HepG2 (cell line): ENCODE results near the gene NKAIN4. TPM values are rescaled to one million over a fixed set of nuclear protein-coding genes. Genes with fewer than 3 reads are reported as not detected.

Source experiments
- ATAC-seq: fragments of 200-7000 bp; cut with Tn5 transposase; 3 replicates; pipeline ENCODE4 v1.9.1; 2020; ENCODE audit warnings: mild to moderate bottlenecking, moderate library complexity
- BruUV-seq: library from RNA; stranded (reverse); fragments of 400-500 nt; replicated peaks from 2 replicates; lab custom pipeline; 2021; lab: Mats Ljungman, UMichigan
- CTCF ChIA-PET: fragments of 300-600 bp; formaldehyde crosslinking; extraction: SDS; loops from one replicate; lab custom pipeline; 2021; ENCODE audit warnings: low total read pairs, inconsistent platforms, low intra/inter-chr PET ratio; lab: Yijun Ruan, JAX
- POLR2A ChIA-PET: fragments of 350-600 bp; sonication (Branson Sonifier 250); formaldehyde crosslinking; loops from one replicate; lab custom pipeline; 2020; ENCODE audit warnings: antibody characterized with exemption, inconsistent platforms; lab: Yijun Ruan, JAX
- DNase-seq: peaks from one replicate; pipeline ENCODE4 v3.0.0-alpha.2; 2015; ENCODE audit warnings: low spot score
- FAIRE-seq: peaks from 3 replicates; lab custom pipeline; 2011; peaks lifted over from hg19 to GRCh38; lab: Jason Lieb, UNC
- H2AFZ ChIP-seq: one replicate; pipeline ENCODE4 v1.6.1; 2011; ENCODE audit warnings: low read length, inconsistent platforms
- H3K27ac ChIP-seq: fragments of 300-600 bp; 3 replicates; pipeline ENCODE4 v1.8.0; 2011; ENCODE audit warnings: mixed run types, mild to moderate bottlenecking, mixed read lengths, low read length, inconsistent platforms; ENCODE audit not compliant: insufficient read depth; ENCODE audit errors: extremely low read length
- H3K27me3 ChIP-seq, 2 experiments: fragments of 200-600 bp in 1 of 2; 2 replicates in 1 of 2; 3 replicates in 1 of 2; pipeline versions ENCODE4 v1.6.0 to v1.8.0; 2011; ENCODE audit warnings: low read length in 2 of 2, mild to moderate bottlenecking in 2 of 2, moderate library complexity in 2 of 2, inconsistent platforms in 1 of 2; ENCODE audit not compliant: insufficient read depth in 2 of 2, control insufficient read depth in 1 of 2
- H3K36me3 ChIP-seq, 2 experiments: fragments of 200-600 bp in 1 of 2; replicated peaks in 1 of 2; 2 replicates in 1 of 2; 3 replicates in 1 of 2; pipeline versions ENCODE4 v1.5.1 to v1.8.0; 2011; ENCODE audit warnings: low read length in 2 of 2, inconsistent platforms in 1 of 2; ENCODE audit not compliant: insufficient read depth in 2 of 2, control insufficient read depth in 1 of 2
- H3K4me1 ChIP-seq: 2 replicates; pipeline ENCODE4 v1.5.1; 2012; ENCODE audit warnings: low read length, inconsistent platforms; ENCODE audit not compliant: insufficient read depth
- H3K4me2 ChIP-seq: 2 replicates; pipeline ENCODE4 v1.6.0; 2011; ENCODE audit warnings: low read depth, low read length, inconsistent platforms
- H3K4me3 ChIP-seq, 3 experiments: fragments of 200-600 bp in 1 of 3; sonication (generic), shearing (Covaris generic) in 1 of 3; replicated peaks in 1 of 3; 2 replicates each; pipeline ENCODE4 v1.5.1; 2011 to 2016; ENCODE audit warnings: low read length in 3 of 3, inconsistent platforms in 2 of 3, low read depth in 2 of 3, mild to moderate bottlenecking in 2 of 3, control low read depth in 1 of 3, mixed read lengths in 1 of 3; ENCODE audit not compliant: insufficient read depth in 1 of 3
- H3K79me2 ChIP-seq: one replicate; pipeline ENCODE4 v1.6.1; 2011; ENCODE audit warnings: low read length, inconsistent platforms; ENCODE audit not compliant: insufficient read depth
- H3K9ac ChIP-seq: 2 replicates; pipeline ENCODE4 v1.6.0; 2011; ENCODE audit warnings: mild to moderate bottlenecking, low read depth, low read length, inconsistent platforms; ENCODE audit not compliant: insufficient read depth
- H3K9me3 ChIP-seq: 2 replicates; pipeline ENCODE4 v1.5.1; 2012; ENCODE audit warnings: mild to moderate bottlenecking, low read length
- H4K20me1 ChIP-seq: 2 replicates; pipeline ENCODE4 v1.6.0; 2011; ENCODE audit warnings: inconsistent platforms, mild to moderate bottlenecking, low read length, moderate library complexity; ENCODE audit not compliant: insufficient read depth
- CREB1 ChIP-seq, 2 experiments: fragments of 450-650 bp in 1 of 2; IDR thresholded peaks; 2 replicates each; pipeline ENCODE4 v1.6.1; 2016 to 2017; ENCODE audit warnings: control low read depth in 1 of 2, mild to moderate bottlenecking in 1 of 2, missing compliant biosample characterization in 1 of 2, missing genetic modification characterization in 1 of 2
- HNF4G ChIP-seq, 2 experiments: sonication (generic) in 1 of 2; formaldehyde crosslinking in 1 of 2; IDR thresholded peaks; 2 replicates each; pipeline versions ENCODE4 v1.4.0 to v1.6.1; 2011 to 2020; ENCODE audit warnings: borderline replicate concordance in 2 of 2, low read depth in 2 of 2, mild to moderate bottlenecking in 2 of 2, low read length in 1 of 2, missing genetic modification reagents in 1 of 2, moderate library complexity in 1 of 2
- HOXA7 ChIP-seq: sonication (generic); formaldehyde crosslinking; IDR thresholded peaks from 2 replicates; pipeline ENCODE4 v1.8.1; 2022; ENCODE audit warnings: mild to moderate bottlenecking, missing genetic modification reagents, moderate library complexity
- KLF16 ChIP-seq, 2 experiments: sonication (generic) in 1 of 2; formaldehyde crosslinking in 1 of 2; IDR thresholded peaks; 2 replicates each; pipeline versions ENCODE4 v1.6.1 to v1.8.0; 2016 to 2023; ENCODE audit warnings: missing genetic modification reagents in 2 of 2, missing compliant biosample characterization in 1 of 2
- MAFF ChIP-seq: IDR thresholded peaks from 2 replicates; pipeline ENCODE4 v1.6.1; 2011; ENCODE audit warnings: low read depth, low read length, improper control_type of control experiment
- MAFK ChIP-seq, 2 experiments: IDR thresholded peaks in 1 of 2; conservative IDR thresholded peaks in 1 of 2; 2 replicates each; pipeline ENCODE4 v1.6.1; 2011; ENCODE audit warnings: improper control_type of control experiment in 2 of 2, low read length in 2 of 2
- PHF20 ChIP-seq: sonication (generic); formaldehyde crosslinking; IDR thresholded peaks from 2 replicates; pipeline ENCODE4 v1.5.0; 2020; ENCODE audit warnings: mild to moderate bottlenecking, missing genetic modification reagents
- SKI ChIP-seq: fragments of 450-650 bp; IDR thresholded peaks from one replicate; pipeline ENCODE4 v1.6.1; 2018; ENCODE audit warnings: mild to moderate bottlenecking; ENCODE audit not compliant: partially characterized antibody
- ZNF235 ChIP-seq: sonication (generic); formaldehyde crosslinking; IDR thresholded peaks from 2 replicates; pipeline ENCODE4 v1.8.1; 2023; ENCODE audit warnings: mild to moderate bottlenecking, missing genetic modification reagents, borderline replicate concordance
- ZNF354B ChIP-seq: sonication (generic); formaldehyde crosslinking; IDR thresholded peaks from 2 replicates; pipeline ENCODE4 v1.8.0; 2022; ENCODE audit warnings: mild to moderate bottlenecking, missing genetic modification reagents
- ZNF432 ChIP-seq: sonication (generic); formaldehyde crosslinking; IDR thresholded peaks from 2 replicates; pipeline ENCODE4 v1.5.0; 2020; ENCODE audit warnings: missing genetic modification reagents, mild to moderate bottlenecking, borderline replicate concordance
- ZNF788 ChIP-seq: sonication (generic); formaldehyde crosslinking; IDR thresholded peaks from 2 replicates; pipeline ENCODE4 v1.5.0; 2020; ENCODE audit warnings: mild to moderate bottlenecking, missing genetic modification reagents, borderline replicate concordance
- ZNF891 ChIP-seq: sonication (generic); formaldehyde crosslinking; IDR thresholded peaks from 2 replicates; pipeline ENCODE4 v1.5.0; 2020; ENCODE audit warnings: mild to moderate bottlenecking, missing genetic modification reagents
- WGBS: methylation state at CpG from one replicate; pipeline ENCODE4 v1.1.6; 2017; ENCODE audit warnings: low lambda C conversion rate; 5-methylcytosine and 5-hydroxymethylcytosine counted together
- in situ Hi-C: cut with HindIII; loops from 2 replicates; pipeline ENCODE4 v1.10.0; 2017; ENCODE audit warnings: low pct_unique_long_range_greater_than_20kb; ENCODE audit not compliant: extremely low pct_ligation_motif_present
- intact Hi-C: fragments of 100-400 bp; cut with micrococcal nuclease; formaldehyde crosslinking; loops from one replicate; pipeline ENCODE4 v1.10.0; 2022; ENCODE audit not compliant: unreplicated experiment
- polyA plus RNA-seq, 8 experiments: library from polyadenylated mRNA; depleted of rRNA in 3 of 8; stranded (reverse) in 7 of 8; unstranded in 1 of 8; fragments of >200 nt; fragmentation: Illumina TruSeq in 4 of 8; extraction: Trizol in 4 of 8; gene quantifications; 2 replicates each; pipeline versions ENCODE4 v1.2.1 to v1.2.3, GENCODE V29; 2011 to 2016; ENCODE audit warnings: low read depth in 4 of 8, missing spikeins in 1 of 8, mixed read lengths in 1 of 8; ENCODE audit not compliant: insufficient read depth in 1 of 8
- total RNA-seq, 5 experiments: library from RNA; depleted of rRNA; stranded (reverse); fragments of >200 nt; fragmentation: Illumina TruSeq; extraction: Trizol; gene quantifications; 2 replicates each; pipeline ENCODE4 v1.2.3, GENCODE V29; 2016; ENCODE audit warnings: low read depth in 1 of 5

NKAIN4 gene
- total and polyA plus RNA-seq, 2 of the 13 experiments (the other 11 are each of a cell fraction or from before 2014, with no cell fraction given), result not detected

- Histone ChIP-seq H3K4me1 (peaks cover 2% of the 10 kb centered on the region), H3K36me3 (no peaks in the 10 kb centered on the region), H3K79me2 (no peaks in the 10 kb centered on the region), H3K9me3 (no peaks in the 10 kb centered on the region), H4K20me1 (no peaks in the 10 kb centered on the region; the same call in 1 of the 2 replicates), H3K9ac (no peak overlapping the region), H2AFZ (no peak overlapping the region), H3K27ac (no peak overlapping the region), H3K4me2 (no peak overlapping the region), H3K27me3 (peaks cover 25 to 80% of the 10 kb centered on the region in 2 experiments), H3K4me3 (no peak overlapping the region)
- intact Hi-C loops, result loop anchor here (10.0 kb wide), 1 partner anchor 195 kb away; no protein-coding TSS in a partner anchor
- BruUV-seq, result no TSS peak
- in situ Hi-C loops, result no loop called here
- CTCF ChIA-PET, result no interaction called here
- POLR2A ChIA-PET, result no interaction called here
- ATAC-seq (no peak), FAIRE-seq (no peak), DNase-seq (no peak)
- 69% methylated on average over 12 of the region's 15 CpGs for WGBS
- peak; percentile 39; the same call in 1 of the 2 replicates for TF ChIP-seq CREB1 (IDR thresholded peaks at IDR 0.05)
- no peak for TF ChIP-seq CREB1 (CRISPR knock-in tag; IDR thresholded peaks at IDR 0.05)
- TF ChIP-seq ZNF235, result no peak
- TF ChIP-seq ZNF891, result 0 out of 2 replicates have a peak, but pooled peaks have one; percentile 24
- no peak for TF ChIP-seq KLF16 (CRISPR knock-in tag; IDR thresholded peaks at IDR 0.05)
- no peak for TF ChIP-seq ZNF432 (CRISPR knock-in tag)
- TF ChIP-seq PHF20, result no peak
- no peak for TF ChIP-seq ZNF788
Measured at GRCh38 chr20:63249891-63250290, 4.4 kb downstream of the NKAIN4 start.

DNA sequence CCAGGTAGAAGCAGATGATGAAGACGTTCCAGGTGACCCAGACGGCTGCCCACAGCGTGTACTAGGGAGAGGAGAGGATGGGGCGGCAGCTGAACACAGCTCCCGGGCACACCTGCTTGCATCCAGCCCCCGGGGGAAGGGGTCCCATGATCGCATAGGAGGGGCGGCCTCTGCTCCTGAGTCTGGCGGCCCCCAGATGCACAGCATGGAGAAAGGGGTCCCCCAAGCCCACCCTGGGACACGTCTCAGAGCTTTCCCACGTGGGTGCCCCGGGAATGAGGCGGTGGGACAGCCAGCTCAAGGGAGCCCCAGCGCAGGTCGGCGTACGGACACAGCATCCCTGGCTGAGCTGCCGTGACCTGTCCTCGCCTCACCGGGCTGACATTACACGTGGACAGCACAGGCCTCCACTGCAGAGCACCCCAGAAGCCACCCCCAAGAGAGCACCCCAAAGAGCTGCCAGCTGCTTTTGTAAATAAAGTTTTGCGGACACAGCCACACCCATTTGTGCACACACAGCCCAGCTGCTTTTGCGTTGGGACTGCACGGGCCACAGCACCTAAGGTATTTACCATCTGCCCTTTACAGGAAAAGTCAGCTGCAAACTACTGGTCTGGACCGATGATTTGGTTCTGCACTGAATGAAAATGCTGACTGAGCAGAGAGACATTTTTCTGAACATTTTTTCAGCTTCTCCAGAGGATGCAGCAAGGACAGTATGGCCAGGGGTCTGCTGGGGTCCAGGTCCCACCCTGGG lies 5.2 kb downstream of the NKAIN4 start:
- Histone ChIP-seq H3K27me3 (peaks cover 25 to 83% of the 10 kb centered on the region in 2 experiments), H3K4me3 (no peak overlapping the region), H3K4me2 (no peak overlapping the region), H3K36me3 (no peaks in the 10 kb centered on the region), H3K27ac (no peak overlapping the region), H2AFZ (no peak overlapping the region), H3K9ac (no peak overlapping the region), H3K79me2 (no peaks in the 10 kb centered on the region), H4K20me1 (no peaks in the 10 kb centered on the region; the same call in 1 of the 2 replicates), H3K4me1 (no peaks in the 10 kb centered on the region), H3K9me3 (no peaks in the 10 kb centered on the region)
- intact Hi-C loops, result loop anchor here (10.0 kb wide), 1 partner anchor 194 kb away; no protein-coding TSS in a partner anchor
- in situ Hi-C loops, result no loop called here
- DNase-seq (no peak), FAIRE-seq (no peak), ATAC-seq (no peak)
- ChIA-PET CTCF (no interaction called here), POLR2A (no interaction called here)
- BruUV-seq, result no TSS peak
- 42% methylated on average over 25 of the region's 25 CpGs for WGBS
- TF ChIP-seq MAFK (conservative IDR thresholded peaks at IDR 0.05 in 1 of 2, IDR thresholded peaks at IDR 0.05 in 1 of 2; ENCODE audit: low read length in 2 of 2) (peak; percentile 87 to 92), HNF4G (IDR thresholded peaks at IDR 0.05; ENCODE audit: borderline replicate concordance, low read depth, low read length) (no peak), HNF4G (CRISPR knock-in tag; IDR thresholded peaks at IDR 0.05; ENCODE audit: borderline replicate concordance, low read depth) (no peak), MAFF (peak; percentile 86), HOXA7 (no peak), SKI (no peak), ZNF354B (CRISPR knock-in tag) (no peak)
